ENCODE data around the gene FIP1L1.

The FIP1L1 gene

GRCh38 chr4:53497487-53498244, 120.2 kb downstream of the FIP1L1 start:
- DNase-seq (ENCODE audit: low read depth in 1 of 2, low spot score in 1 of 2), result no peak
- Histone ChIP-seq H3K27me3 (ENCODE audit: insufficient read depth, poor library complexity, severe bottlenecking) (no peaks in the 10 kb centered on the region), H3K27ac (replicated peaks) (no peak overlapping the region), H3K4me3 (replicated peaks; ENCODE audit: insufficient read depth, low read length) (no peak overlapping the region)
- TF ChIP-seq CTCF (IDR thresholded peaks at IDR 0.05; ENCODE audit: insufficient read depth, low read length), result no peak
- TF ChIP-seq REST (IDR thresholded peaks at IDR 0.05; ENCODE audit: insufficient replicate concordance, low read depth), result no peak
- TF ChIP-seq GABPA (IDR thresholded peaks at IDR 0.05; ENCODE audit: low read depth), result no peak
- TF ChIP-seq POLR2AphosphoS5 (IDR thresholded peaks at IDR 0.05; ENCODE audit: low read depth), result no peak
- no peak for TF ChIP-seq SPI1 (IDR thresholded peaks at IDR 0.05; ENCODE audit: borderline replicate concordance, low read depth)

GRCh38 chr4:53498706-53499105, 121.3 kb downstream of the FIP1L1 start:
- H3K27me3 ChIP-seq (ENCODE audit: insufficient read depth, poor library complexity, severe bottlenecking), result no peaks in the 10 kb centered on the region
- TF ChIP-seq POLR2AphosphoS5 (IDR thresholded peaks at IDR 0.05; ENCODE audit: low read depth), result no peak
- TF ChIP-seq GABPA (IDR thresholded peaks at IDR 0.05; ENCODE audit: low read depth), result no peak
- TF ChIP-seq CTCF (IDR thresholded peaks at IDR 0.05; ENCODE audit: insufficient read depth, low read length), result no peak
- TF ChIP-seq REST (IDR thresholded peaks at IDR 0.05; ENCODE audit: insufficient replicate concordance, low read depth), result no peak
- no peak for TF ChIP-seq SPI1 (IDR thresholded peaks at IDR 0.05; ENCODE audit: borderline replicate concordance, low read depth)
- H3K4me3 ChIP-seq (replicated peaks; ENCODE audit: insufficient read depth, low read length), result no peak overlapping the region
- no peak for DNase-seq (ENCODE audit: low read depth in 1 of 2, low spot score in 1 of 2)
- no peak overlapping the region for H3K27ac ChIP-seq (replicated peaks)

GRCh38 chr4:53499791-53500190, 122.3 kb downstream of the FIP1L1 start:
- no peak overlapping the region for H3K4me3 ChIP-seq (replicated peaks; ENCODE audit: insufficient read depth, low read length)
- no peak for TF ChIP-seq POLR2AphosphoS5 (IDR thresholded peaks at IDR 0.05; ENCODE audit: low read depth)
- TF ChIP-seq SPI1 (IDR thresholded peaks at IDR 0.05; ENCODE audit: borderline replicate concordance, low read depth), result no peak
- TF ChIP-seq CTCF (IDR thresholded peaks at IDR 0.05; ENCODE audit: insufficient read depth, low read length), result no peak
- no peak for TF ChIP-seq GABPA (IDR thresholded peaks at IDR 0.05; ENCODE audit: low read depth)
- no peak for TF ChIP-seq REST (IDR thresholded peaks at IDR 0.05; ENCODE audit: insufficient replicate concordance, low read depth)
- H3K27ac ChIP-seq (replicated peaks), result no peak overlapping the region
- DNase-seq (ENCODE audit: low read depth in 1 of 2, low spot score in 1 of 2), result no peak
- H3K27me3 ChIP-seq (ENCODE audit: insufficient read depth, poor library complexity, severe bottlenecking), result no peaks in the 10 kb centered on the region

Measured in HL-60 (cell line).